GM04504 (cell line): ENCODE data around the gene TCF3.
"Not testable (repeated sequence)": the region's sequence is repeated elsewhere in the genome, so short reads cannot be mapped to it uniquely, and the experiment has no call there.

ENCODE experiments used
- DNase-seq: peaks from one replicate; pipeline ENCODE4 v3.0.0-alpha.2; 2012; ENCODE audit warnings: low read depth

Gene TCF3

DNA sequence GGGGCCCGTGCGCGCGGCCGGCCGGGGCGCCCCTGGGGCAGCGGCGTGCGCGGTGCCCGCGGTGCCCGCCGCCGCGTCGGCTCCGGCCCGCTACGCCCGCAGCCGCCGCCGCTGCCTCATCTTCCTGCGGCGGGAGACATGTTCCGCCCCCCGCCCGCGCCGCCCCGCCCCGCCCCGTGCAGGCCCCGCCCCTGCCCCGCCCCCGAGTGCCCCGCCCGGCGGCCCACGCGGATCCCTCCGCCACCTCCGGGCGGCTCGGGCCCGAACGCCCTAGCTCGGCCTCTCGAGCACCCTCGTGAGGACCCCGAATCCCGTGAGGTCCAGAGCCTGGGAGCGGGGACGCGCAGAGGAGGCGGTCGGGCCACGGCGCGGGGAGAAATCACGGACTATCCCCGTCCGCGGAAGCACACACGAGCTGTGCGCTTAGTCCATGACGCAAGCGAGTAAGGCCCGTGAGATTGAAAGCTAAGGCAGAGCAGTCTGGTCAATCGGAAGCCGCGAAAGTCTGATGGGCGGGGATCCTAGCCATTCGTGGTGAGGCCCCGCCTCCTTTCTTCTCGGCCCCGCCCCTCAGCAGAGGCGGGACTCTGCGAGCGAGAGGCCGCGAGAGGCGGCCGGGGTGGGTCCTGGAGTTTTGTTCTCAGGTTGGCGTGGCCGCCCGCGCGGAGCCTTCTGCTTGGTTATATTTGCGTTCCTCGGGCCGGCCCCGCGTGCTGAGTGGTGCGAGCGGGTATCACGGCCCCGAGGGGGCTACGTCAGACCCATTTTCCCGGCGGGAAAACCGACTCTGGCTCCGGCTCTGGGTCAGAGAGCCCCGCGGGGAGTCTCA, at the start of gene TCF3:
Gene TCF3, minus strand, starts transcription at position 145 of the 829 bp plus-strand sequence. CDS start 2,367 bp downstream, outside the sequence.
- peak; percentile 98 for DNase-seq

DNA sequence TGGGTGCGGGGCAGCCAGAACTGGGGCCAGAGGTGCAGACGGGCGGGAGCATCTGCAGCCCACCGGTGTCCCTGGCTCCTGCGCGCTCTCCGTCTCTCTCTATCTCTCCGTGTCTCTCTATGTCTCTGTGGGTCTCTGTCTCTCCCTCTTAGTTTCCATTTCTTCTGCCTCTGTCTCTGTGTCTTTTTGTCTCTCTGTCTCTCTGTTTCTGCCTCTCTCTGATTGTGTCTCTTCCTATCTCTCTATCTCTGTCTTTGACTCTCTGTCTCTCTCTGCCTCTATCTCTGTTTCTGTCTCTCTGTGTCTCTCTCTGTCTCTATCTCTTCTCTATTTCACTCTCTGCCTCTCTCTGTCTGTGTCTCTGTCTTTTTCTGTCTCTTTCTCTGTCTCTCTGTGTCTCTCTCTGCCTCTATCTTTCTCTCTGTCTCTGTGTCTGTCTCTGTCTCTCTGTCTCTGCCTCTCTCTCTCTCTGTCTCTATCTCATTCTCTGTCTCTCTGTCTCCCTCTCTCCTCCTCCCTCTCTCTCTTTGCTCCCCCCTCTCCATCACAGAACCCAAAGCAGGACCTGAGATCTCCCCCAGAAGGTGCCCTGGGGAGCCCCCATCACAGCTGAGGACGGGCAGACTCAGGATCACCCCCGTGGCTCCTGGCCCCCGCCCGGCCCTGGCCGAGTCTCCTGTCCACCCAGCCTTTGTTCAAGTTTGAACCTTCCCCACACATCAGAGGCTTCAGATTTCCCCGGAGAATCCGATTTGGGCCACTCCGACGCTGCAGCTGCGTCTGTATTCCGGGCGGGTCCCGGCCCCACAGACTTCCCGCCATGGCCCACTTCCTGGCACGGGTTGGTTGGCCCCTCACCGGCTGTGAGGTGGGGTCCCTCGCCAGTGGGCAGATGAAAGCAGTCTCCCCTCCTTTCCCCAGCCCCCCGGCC, 48.6 kb upstream of the TCF3 start:
- DNase-seq: no peak

- DNase-seq: no peak
Observed at GRCh38 chr19:1699998-1700732, 47.8 kb upstream of the TCF3 start.

- no peak for DNase-seq
Observed at GRCh38 chr19:1699386-1699785, 47.0 kb upstream of the TCF3 start.

DNA sequence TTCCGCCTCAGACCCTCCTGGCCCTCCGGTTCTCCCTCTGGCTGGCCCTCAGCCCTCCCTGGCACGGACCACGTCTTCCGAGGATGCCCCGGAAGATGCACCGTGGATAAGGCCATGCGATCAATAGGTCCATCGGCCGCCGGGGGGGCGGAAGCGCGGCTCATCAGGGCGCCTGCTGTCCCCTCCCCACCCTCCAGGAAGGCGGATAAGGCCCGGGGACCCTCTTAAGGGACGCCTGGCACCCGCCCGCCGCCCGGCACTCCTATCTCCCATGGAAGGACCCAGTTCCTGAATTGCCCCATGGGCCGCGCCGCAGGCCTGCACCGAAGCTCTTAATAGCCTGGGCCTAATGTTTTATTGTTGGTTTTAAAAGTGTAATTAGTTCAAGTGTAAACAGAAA, 46.2 kb upstream of the TCF3 start:
- no peak for DNase-seq

DNA sequence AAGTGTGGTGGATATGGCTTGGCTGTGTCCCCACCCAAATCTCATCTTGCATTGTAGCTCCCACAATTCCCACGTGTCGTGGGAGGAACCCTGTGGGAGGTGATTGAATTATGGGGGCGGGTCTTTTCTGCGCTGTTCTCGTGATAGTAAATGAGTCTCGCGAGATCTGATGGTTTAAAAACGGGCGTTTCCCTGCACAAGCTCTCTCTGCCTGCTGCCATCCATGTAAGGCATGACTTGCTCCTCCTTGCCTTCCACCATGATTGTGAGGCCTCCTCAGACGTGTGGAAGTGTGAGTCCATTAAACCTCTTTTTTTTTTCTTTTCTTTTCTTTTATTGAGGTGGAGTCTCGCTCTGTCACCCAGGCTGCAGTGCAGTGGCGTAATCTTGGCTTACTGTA, 43.1 kb upstream of the TCF3 start:
- DNase-seq: not testable (repeated sequence)

- DNase-seq: no peak
Observed at GRCh38 chr19:1691589-1692290, 39.3 kb upstream of the TCF3 start.

DNA sequence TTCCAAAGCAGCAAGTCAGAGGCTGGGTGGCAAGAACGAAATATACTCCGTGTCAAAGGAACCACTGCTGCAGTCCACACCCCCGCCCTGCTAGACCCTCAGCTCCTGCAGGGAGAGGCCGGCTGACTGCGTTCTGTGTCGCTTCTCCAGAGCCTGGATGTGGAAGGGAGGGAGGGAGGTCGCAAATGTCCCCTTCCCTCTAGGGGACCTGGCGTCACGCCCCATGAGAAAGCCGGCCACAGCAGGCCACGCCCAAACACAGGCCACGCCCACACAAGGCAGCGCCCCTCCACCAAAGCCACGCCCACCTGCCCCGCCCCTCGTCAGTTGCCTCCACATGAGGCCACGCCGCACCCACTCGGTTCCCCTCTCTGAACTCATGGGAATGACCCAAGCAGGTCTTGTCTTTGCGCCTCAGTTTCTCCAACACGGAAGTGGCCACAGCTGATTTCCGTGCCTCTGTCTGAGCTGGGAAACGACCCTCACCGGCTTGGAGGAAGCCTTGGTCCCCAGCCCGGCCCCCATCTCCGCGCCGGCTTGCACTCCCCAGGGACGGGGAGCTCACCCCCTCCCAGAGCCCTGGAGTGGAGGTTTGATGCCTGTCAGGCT, 38.4 kb upstream of the TCF3 start:
- DNase-seq: no peak

- not testable (repeated sequence) for DNase-seq
Observed at GRCh38 chr19:1685785-1686184, 33.4 kb upstream of the TCF3 start.

- no peak for DNase-seq
Observed at GRCh38 chr19:1685046-1685445, 32.6 kb upstream of the TCF3 start.

DNA sequence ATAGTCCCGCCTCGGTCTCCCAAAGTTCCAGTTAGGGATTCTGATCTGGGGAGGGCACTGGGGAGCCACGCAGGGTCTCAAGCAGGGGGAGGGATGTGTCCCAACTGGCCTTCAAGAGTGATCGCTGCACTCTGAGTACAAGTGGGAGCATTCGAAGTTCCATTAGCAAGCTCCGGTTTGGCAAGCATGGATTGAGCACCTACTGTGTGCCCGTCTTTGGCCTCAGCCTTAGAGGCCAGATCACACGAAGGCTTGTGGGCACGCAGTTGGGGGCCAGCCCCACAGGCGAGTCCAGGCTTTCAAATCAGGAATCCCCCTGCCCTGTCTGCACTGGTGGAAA, 32.1 kb upstream of the TCF3 start:
- DNase-seq: no peak

DNA sequence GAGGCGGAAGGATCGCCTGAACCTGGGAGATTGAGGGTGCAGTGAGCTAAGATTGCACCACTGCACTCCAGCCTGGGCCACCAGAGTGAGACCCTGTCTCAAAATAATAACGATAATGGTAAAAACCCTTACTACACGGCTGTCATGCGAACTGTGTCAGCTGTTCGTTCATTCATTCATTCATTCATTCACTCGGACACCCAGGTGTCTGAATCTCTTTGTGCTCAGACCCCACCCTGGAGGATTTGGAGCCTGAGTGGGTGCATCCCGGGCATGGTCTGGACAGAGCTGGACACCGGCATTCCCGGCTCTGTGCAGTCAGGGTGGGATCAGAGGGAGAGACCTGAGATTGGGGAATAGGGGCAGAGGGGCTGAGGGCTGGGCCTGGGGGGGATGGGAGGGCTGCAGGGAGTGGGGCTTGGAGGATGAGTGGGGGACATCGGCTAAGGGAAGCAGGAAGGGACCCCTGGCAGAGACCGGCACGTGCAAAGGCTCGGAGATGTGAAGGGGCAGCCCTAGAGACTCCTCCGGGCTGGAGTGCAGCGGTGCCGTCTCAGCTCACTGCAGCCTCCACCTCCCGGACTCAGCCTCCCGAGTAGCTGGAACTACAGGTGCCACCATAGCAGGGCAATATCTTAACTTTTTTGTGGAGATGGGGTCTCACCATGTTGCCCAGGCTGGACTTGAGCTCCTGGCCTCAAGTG, 31.6 kb upstream of the TCF3 start:
- DNase-seq: no peak

DNA sequence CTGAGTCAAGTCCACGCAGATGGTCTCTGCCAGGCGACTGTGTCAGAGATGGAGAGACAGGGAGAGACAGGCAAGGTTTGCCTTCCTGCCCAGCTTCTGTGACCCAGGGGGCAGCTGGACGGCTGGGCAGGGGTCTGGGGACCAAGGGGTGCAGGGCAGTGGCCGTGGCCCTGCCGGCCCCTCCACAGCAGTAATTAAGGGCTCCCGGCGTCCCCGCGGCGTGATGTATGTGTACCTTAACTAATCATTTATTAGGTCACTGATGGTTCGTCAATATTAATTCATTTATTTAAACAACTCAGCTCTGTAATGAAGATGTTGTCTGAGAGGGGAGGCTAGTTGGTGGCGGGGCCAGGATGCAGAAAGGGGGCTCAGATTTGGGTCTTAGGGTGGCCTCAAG, 28.6 kb upstream of the TCF3 start:
- DNase-seq: no peak

GRCh38 chr19:1678073-1678472, 25.7 kb upstream of the TCF3 start:
- DNase-seq: no peak

DNA sequence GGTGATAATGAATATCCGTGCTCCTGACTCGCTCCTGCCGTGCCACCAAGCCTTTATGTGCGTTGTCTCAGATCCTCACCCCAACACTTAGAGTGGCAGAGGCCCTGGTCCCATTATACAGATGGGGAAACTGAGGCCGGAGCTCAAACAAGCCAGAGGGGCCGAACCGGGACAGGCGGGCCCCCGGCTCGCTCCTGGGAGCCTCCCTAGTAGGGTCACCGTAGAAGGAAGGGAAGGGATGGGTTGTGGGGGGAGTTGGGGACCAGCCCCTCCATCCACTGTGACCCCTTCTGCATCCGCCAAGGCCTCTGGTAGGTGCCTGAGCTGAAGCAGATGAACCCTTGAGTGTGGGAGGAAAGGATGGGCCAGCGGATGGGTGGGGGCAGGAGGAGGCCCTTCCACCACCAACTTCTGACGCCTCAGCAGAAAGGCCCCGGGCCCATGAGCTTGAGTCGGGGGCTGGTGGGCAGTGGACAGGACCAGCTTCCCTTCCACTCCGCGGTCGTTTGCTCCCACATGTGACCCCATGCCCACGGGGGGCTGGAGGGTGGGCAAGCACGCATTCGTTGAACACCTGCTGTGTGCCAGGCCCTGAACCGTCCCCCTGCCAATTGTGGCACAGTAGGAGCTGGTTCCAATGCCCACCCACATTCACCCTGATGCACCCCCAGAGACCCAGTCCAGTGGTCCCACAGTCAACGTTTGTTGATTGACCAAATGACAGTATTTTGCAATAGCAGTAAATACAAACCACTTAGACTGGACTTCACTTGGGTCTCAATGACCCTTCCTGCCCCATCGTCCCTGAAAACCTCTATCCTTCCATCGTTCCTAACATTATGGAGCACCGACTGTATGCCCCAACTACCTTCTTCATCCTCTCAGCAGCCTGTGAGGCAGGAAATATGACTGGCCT, 24.2 kb upstream of the TCF3 start:
- no peak for DNase-seq

DNA sequence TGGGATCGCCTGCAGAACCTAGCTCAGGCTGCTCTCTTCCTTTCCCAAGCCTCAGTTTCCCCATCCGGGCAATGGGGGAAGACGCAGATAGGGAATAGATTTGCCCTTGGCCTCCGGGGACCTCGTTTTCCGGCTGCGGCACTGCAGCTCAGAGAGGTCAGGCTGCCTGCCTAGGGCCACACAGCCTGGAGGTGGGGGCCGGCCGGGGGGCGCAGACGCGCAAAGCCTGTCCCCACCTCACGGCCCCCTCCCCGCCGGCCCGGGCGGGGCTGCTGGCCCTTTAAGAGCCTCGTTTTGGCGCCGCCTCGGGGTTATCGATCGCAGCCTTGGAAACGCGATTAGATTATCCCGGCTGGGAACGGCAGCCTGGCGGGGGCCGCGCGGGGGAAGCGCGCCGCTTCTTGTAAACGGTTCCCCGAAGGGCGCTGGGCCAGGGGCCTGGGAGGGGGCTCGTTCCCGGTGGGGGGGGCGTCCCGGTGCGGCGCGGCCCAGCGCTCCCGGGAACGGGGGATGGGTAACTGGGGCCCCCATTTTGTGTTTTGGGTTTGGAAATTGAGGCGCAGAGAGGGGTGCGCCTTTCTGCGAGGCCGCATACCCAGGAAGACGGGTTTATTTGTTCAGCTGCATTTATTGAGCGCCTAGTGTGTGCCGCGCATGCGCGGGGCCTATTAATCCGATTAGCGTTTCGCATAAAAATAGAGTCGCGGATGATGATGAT, 23.4 kb upstream of the TCF3 start:
- no peak for DNase-seq

DNA sequence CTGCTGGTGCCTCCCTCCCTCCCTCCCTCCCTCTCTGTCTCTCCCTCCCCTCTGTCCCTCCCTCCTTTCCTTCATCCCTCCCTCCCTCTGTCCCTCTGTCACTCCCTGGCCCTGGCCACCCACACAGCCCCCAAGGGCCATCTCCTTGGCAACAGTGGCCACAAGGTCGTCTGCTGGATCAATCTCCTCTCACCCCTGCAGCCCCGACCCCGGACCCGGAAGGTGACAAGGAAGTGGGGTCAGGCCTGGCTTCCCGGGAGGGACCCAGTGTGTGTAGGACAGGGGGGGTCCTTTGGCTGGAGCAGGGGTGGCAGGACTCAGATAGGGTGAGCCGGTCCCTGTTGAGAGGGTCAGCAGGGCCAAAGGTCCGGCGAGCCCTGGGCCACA, 21.9 kb upstream of the TCF3 start:
- no peak for DNase-seq

DNA sequence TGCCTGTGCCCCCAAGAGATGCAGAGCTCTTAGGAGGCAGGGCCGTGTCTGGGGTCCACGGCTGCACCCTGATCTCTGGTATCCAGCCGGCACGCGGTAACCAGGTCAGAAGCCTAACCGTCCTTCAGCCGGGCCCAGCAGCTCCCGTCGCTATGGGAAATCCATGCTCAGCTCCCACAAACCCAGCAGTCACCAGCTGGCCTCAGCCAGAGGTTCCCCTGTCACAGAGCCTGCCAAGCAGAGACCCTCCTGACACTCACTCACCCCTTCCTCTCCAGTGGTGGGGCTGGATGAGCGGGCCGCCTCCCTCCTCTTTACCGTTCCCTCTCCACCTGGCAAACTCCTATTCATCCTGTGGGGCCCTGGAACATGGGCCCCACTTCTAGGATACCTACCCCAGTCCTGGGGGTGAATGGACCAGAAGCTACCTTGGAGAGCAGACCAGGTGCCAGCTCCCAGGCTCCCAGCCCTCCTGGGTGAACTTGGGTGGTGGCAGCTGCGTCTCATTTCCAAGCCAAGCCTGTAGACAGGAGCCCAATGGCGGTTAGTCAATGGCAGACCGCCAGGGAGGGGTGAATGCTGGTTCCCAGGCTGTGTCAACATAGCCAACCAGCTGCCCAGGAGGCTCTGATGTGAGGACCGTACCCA, 21.4 kb upstream of the TCF3 start:
- no peak for DNase-seq
